Caco-2 (cell line): ENCODE results near the gene PLPP1. TPM values are rescaled to one million over a fixed set of nuclear protein-coding genes. Genes with fewer than 3 reads are reported as not detected.

Experiments used
- BruUV-seq: library from RNA; stranded (reverse); fragments of 400-500 nt; replicated peaks from 2 replicates; lab custom pipeline; 2021; lab: Mats Ljungman, UMichigan
- CTCF ChIA-PET: fragments of 300-600 bp; sonication (Branson Sonifier 250); formaldehyde crosslinking; loops from one replicate; lab custom pipeline; 2022; ENCODE audit warnings: antibody characterized with exemption; lab: Charles Lee
- POLR2A ChIA-PET: fragments of 300-600 bp; sonication (Branson Sonifier 250); formaldehyde crosslinking; loops from one replicate; lab custom pipeline; 2022; ENCODE audit warnings: antibody characterized with exemption; lab: Charles Lee
- DNase-seq, 2 experiments: peaks; one replicate each; pipeline versions ENCODE4 v3.0.0 to v3.0.0-alpha.2; 2020 to 2022
- H3K27me3 ChIP-seq: replicated peaks from 2 replicates; pipeline ENCODE4 v1.6.0; 2011; ENCODE audit warnings: low read length; ENCODE audit not compliant: control insufficient read depth, insufficient read depth
- H3K36me3 ChIP-seq: 2 replicates; pipeline ENCODE4 v1.5.1; 2011; ENCODE audit warnings: low read length; ENCODE audit not compliant: control insufficient read depth, insufficient read depth
- H3K4me1 ChIP-seq: fragments of 250-450 bp; sonication (Bioruptor Pico); 2 replicates; pipeline ENCODE4 v1.5.1; 2020; ENCODE audit warnings: mild to moderate bottlenecking
- H3K4me3 ChIP-seq: 2 replicates; pipeline ENCODE4 v1.5.1; 2011; ENCODE audit warnings: low read depth, mild to moderate bottlenecking, control low read depth, low read length
- H3K9me3 ChIP-seq: fragments of 250-450 bp; sonication (Bioruptor Pico); 2 replicates; pipeline ENCODE4 v1.5.1; 2020; ENCODE audit warnings: mild to moderate bottlenecking, moderate library complexity
- H3K27ac Mint-ChIP-seq: one replicate; pipeline ENCODE4 v1.8.0; 2022; ENCODE audit warnings: mixed read lengths; ENCODE audit not compliant: unreplicated experiment
- H3K27me3 Mint-ChIP-seq: one replicate; pipeline ENCODE4 v1.8.0; 2022; ENCODE audit warnings: mixed read lengths; ENCODE audit not compliant: insufficient read depth, unreplicated experiment
- H3K36me3 Mint-ChIP-seq: one replicate; pipeline ENCODE4 v1.8.0; 2022; ENCODE audit warnings: mild to moderate bottlenecking, mixed read lengths; ENCODE audit not compliant: insufficient read depth, unreplicated experiment
- H3K4me1 Mint-ChIP-seq: one replicate; pipeline ENCODE4 v1.8.0; 2022; ENCODE audit warnings: low read depth, mixed read lengths; ENCODE audit not compliant: unreplicated experiment
- H3K4me3 Mint-ChIP-seq: one replicate; pipeline ENCODE4 v1.8.0; 2022; ENCODE audit warnings: mild to moderate bottlenecking, moderate library complexity, mixed read lengths; ENCODE audit not compliant: unreplicated experiment
- H3K9me3 Mint-ChIP-seq: one replicate; pipeline ENCODE4 v1.8.0; 2022; ENCODE audit warnings: mixed read lengths; ENCODE audit not compliant: unreplicated experiment
- intact Hi-C: fragments of 100-400 bp; cut with micrococcal nuclease; formaldehyde crosslinking; loops from one replicate; pipeline ENCODE4 v1.10.0; 2022; ENCODE audit not compliant: unreplicated experiment
- total RNA-seq: library from RNA; stranded (reverse); gene quantifications from 2 replicates; pipeline ENCODE4 v1.2.3, GENCODE V29; 2022
- TF ChIP-seq, protein P1 (sequence below), 2 experiments: fragments of 200-600 bp in 1 of 2; IDR thresholded peaks; 1 replicate in 1 of 2; 2 replicates in 1 of 2; pipeline versions ENCODE4 v1.5.1 to v1.8.0; 2011 to 2022; ENCODE audit warnings: antibody characterized with exemption in 1 of 2, control low read depth in 1 of 2, inconsistent platforms in 1 of 2, low read depth in 1 of 2, low read length in 1 of 2, mild to moderate bottlenecking in 1 of 2, moderate library complexity in 1 of 2; ENCODE audit not compliant: insufficient read depth in 1 of 2, severe bottlenecking in 1 of 2, unreplicated experiment in 1 of 2

PLPP1 gene
- total RNA-seq, 1 experiment from 2014 or later: 49.4 TPM

DNA sequence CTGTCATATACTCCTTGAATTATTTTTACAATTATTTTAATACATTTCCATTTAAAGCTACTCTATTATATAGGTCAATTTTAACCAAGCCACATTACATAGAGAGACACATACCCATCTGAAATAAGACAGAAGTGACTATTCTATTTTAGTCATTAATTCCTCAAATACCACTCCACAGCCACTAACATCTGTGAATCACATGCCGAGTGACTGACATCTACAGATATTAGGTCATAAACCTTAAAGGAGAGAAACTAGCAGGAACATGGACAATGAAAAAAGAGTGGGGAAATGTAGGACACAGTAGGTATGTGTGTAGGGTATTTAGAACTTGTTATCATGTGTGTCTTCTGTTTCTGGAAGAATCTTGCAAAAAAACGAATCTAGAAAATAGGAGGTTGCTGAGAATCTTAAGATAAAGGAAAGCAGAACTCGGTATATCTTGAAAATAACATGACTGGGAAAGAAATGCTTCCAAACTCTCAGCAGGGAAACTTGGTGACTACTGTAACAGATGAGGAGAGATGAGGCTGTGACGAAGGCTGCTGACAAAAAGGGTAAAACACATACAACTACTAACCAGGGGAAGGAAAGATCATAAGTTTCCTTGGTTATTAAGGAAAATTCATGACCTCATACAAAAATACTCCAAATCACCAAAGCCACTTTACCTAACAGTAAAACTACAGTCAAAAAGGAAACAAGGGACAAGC is 84.6 kb downstream of the PLPP1 start:
- CTCF ChIA-PET: no interaction called here
- intact Hi-C loops: no loop called here
- no TSS peak for BruUV-seq
- H3K4me1 Mint-ChIP-seq: no peaks in the 10 kb centered on the region
- TF ChIP-seq, protein P1, sequence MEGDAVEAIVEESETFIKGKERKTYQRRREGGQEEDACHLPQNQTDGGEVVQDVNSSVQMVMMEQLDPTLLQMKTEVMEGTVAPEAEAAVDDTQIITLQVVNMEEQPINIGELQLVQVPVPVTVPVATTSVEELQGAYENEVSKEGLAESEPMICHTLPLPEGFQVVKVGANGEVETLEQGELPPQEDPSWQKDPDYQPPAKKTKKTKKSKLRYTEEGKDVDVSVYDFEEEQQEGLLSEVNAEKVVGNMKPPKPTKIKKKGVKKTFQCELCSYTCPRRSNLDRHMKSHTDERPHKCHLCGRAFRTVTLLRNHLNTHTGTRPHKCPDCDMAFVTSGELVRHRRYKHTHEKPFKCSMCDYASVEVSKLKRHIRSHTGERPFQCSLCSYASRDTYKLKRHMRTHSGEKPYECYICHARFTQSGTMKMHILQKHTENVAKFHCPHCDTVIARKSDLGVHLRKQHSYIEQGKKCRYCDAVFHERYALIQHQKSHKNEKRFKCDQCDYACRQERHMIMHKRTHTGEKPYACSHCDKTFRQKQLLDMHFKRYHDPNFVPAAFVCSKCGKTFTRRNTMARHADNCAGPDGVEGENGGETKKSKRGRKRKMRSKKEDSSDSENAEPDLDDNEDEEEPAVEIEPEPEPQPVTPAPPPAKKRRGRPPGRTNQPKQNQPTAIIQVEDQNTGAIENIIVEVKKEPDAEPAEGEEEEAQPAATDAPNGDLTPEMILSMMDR (IDR thresholded peaks at IDR 0.05; ENCODE audit: insufficient read depth in 1 of 2, low read depth in 1 of 2, low read length in 1 of 2, severe bottlenecking in 1 of 2, unreplicated experiment in 1 of 2): no peak
- no peaks in the 10 kb centered on the region; the same call in 1 of the 2 replicates for H3K36me3 ChIP-seq
- no peaks in the 10 kb centered on the region for H3K9me3 ChIP-seq
- H3K36me3 Mint-ChIP-seq: peaks cover 17% of the 10 kb centered on the region
- H3K4me1 ChIP-seq: no peaks in the 10 kb centered on the region
- H3K4me3 Mint-ChIP-seq: no peak overlapping the region
- H3K27ac Mint-ChIP-seq: no peak overlapping the region
- no peaks in the 10 kb centered on the region for H3K27me3 Mint-ChIP-seq
- no peaks in the 10 kb centered on the region for H3K9me3 Mint-ChIP-seq
- H3K4me3 ChIP-seq: no peak overlapping the region
- H3K27me3 ChIP-seq: no peaks in the 10 kb centered on the region
- POLR2A ChIA-PET: no interaction called here
- DNase-seq: no peak

DNA sequence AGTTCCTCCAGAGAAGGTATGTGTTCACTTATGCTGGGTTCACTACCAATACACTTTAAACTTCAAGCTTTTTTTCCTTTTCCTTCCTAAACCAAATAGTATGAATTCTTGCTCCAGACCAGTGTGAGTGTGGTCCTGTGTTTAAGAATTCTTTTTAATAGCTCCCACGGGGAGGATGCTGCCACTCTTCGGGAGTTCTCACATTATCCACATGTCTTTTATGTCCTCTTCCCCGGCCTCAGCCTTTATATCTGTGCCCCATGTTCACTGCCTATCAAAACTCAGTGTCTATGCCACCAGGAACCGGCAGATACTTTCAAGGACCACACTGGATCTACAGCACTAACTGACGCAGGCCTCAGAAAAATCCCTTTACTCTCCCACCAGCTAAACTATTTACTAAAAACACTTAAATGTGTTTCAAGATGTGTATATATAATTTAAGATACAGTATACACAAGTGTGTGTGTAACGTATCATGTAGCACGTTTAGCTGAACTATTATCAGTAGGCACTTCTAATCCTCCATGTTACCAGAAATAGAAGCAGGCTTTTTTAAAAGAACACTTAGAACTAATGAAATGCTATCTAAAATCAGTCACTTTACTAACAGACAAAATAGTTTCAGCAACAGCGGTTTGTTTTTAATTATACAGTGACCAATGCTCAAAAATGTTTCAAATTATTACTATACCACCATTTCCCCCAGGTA is 88.0 kb downstream of the PLPP1 start:
- BruUV-seq: no TSS peak
- Mint-ChIP-seq H3K4me1 (no peaks in the 10 kb centered on the region), H3K36me3 (peaks cover 17% of the 10 kb centered on the region), H3K27me3 (no peaks in the 10 kb centered on the region), H3K9me3 (no peaks in the 10 kb centered on the region), H3K27ac (no peak overlapping the region), H3K4me3 (no peak overlapping the region)
- Histone ChIP-seq H3K36me3 (no peaks in the 10 kb centered on the region; the same call in 1 of the 2 replicates), H3K27me3 (no peaks in the 10 kb centered on the region), H3K4me1 (no peaks in the 10 kb centered on the region), H3K4me3 (no peak overlapping the region), H3K9me3 (no peaks in the 10 kb centered on the region)
- TF ChIP-seq, protein P1 (IDR thresholded peaks at IDR 0.05; ENCODE audit: insufficient read depth in 1 of 2, low read depth in 1 of 2, low read length in 1 of 2, severe bottlenecking in 1 of 2, unreplicated experiment in 1 of 2): no peak
- intact Hi-C loops: no loop called here
- ChIA-PET CTCF (no interaction called here), POLR2A (no interaction called here)
- no peak for DNase-seq

DNA sequence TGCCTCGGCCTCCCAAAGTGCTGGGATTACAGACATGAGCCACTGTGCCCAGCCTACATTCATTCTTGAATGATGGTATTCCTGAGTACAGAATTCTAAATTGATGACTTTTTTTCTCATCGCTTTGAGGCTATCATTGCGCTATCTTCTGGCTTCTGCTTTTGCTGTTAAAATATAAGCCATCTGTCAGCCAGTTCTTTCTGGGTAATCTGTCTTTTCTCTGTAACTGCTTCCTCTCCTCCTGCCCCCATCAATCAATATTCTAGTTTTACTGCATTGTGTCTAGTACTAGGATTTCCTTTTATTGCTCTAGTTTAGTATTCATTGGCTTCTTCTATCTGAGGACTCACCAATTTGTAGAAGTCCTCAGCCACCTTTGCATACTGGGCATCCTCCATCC is 89.0 kb downstream of the PLPP1 start:
- Mint-ChIP-seq H3K27ac (no peak overlapping the region), H3K36me3 (peaks cover 9% of the 10 kb centered on the region), H3K27me3 (no peaks in the 10 kb centered on the region), H3K4me3 (no peak overlapping the region), H3K4me1 (no peaks in the 10 kb centered on the region), H3K9me3 (no peaks in the 10 kb centered on the region)
- ChIA-PET CTCF (no interaction called here), POLR2A (no interaction called here)
- no peak for DNase-seq
- no TSS peak for BruUV-seq
- no peaks in the 10 kb centered on the region for H3K27me3 ChIP-seq
- H3K9me3 ChIP-seq: no peaks in the 10 kb centered on the region
- H3K4me3 ChIP-seq: no peak overlapping the region
- H3K4me1 ChIP-seq: no peaks in the 10 kb centered on the region
- H3K36me3 ChIP-seq: no peaks in the 10 kb centered on the region; the same call in 1 of the 2 replicates
- intact Hi-C loops: no loop called here
- TF ChIP-seq, protein P1 (IDR thresholded peaks at IDR 0.05; ENCODE audit: insufficient read depth in 1 of 2, low read depth in 1 of 2, low read length in 1 of 2, severe bottlenecking in 1 of 2, unreplicated experiment in 1 of 2): no peak
